Measurements from ENCODE around the gene FOXL2.
"Not testable (repeated sequence)": the region's sequence is repeated elsewhere in the genome, so short reads cannot be mapped to it uniquely, and the experiment has no call there.

FOXL2 gene

DNA sequence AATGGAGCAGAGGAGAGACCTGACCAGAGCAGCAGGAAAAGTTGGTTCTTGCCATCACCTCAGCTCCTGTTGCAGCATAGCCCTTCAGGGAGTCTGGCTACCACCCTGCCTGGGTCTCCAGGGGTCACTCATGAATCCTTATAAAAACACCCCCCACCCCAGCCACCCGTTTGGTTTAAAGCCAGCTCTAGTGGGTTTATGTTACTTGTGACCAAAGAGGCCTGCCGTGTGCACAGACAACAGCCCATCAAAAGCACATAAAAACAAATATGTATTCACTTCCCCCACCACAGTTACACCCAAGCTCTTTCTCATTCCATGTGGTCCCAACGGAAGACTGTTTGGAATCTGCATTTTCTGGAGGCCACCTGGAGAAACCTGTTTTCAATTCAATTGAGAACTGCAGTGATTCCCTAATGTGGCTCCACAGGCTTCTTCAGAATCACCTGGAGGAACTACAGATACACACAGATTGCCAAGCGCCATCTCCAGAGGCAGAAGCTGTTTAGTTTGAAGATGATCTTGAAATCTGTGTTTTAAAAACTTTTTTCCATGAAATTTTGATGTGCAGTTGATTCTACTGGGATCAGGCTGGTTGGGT, 13.8 kb downstream of the FOXL2 start:
- DNase-seq (ENCODE audit: low read depth, low spot score), result no peak

DNA sequence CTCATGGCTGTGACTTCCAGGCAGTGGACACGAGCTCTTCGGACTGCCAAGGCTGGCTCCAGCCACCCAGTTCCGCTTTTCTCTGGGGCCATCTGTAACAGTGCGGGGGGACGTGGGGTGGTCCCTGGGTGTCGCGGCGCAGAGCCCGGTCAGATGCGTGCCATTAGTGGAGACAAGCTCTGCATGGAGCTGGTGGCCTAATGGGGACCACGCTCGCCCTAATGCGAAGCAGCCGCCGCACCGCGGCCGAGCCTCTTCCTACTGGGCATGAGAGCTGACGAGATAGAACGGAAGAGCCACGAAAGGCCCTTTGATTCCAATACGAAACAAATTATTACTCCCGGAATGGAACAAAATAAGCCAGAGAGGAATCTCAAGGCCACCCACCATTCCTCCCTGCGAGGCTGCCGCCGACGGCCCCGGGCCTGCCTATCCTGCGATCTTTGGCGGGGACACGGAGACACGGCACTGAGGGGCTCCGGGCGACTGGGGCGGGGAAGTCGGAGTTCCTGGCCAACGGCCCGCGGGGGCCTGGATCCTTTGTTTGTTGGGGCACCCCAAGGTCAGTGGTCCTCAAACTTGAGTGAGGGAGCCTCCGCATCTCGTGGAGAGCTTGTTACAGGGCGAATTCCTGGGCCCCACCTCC, 18.1 kb downstream of the FOXL2 start:
- DNase-seq (ENCODE audit: low read depth, low spot score), result no peak

DNA sequence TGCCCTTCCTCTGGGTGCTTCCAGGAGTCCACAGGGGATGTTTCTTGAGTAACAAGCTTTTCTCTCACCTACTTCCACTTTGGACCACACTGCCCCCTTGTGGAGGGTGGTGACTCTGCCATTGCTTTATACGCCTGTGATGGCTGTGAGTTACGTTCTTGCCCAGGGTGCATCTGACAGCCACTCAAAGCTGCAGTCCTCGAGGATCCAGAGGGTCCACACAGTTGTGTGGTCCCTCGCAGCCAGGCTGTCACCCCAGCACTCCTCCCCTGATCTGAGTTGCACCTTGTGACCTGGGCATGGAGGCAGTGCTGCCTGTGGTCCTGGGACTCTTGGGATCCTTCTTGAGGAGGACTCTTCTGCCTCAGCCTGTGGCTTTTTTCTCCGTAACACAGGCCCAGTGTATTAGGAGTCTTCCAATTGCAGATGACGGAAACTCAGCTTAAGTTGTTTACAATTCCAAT, 23.4 kb downstream of the FOXL2 start:
- DNase-seq (ENCODE audit: low read depth, low spot score), result peak; percentile 89

DNA sequence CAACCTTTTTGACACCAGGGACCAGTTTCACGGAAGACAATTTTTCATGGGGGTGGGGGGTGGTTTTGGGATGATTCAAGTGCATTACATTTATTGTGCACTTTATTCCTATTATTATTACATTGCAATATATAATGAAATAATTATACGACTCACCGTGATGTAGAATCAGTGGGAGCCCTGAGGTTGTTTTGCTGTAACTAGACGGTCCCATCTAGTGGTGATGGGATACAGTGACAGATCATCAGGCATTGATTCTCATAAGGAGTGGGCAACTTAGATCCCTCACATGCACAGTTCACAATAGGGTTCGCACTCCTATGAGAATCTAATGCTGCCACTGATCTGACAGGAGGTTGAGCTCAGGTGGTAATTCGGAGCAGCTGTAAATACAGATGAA, 24.5 kb downstream of the FOXL2 start:
- not testable (repeated sequence) for DNase-seq (ENCODE audit: low read depth, low spot score)

DNA sequence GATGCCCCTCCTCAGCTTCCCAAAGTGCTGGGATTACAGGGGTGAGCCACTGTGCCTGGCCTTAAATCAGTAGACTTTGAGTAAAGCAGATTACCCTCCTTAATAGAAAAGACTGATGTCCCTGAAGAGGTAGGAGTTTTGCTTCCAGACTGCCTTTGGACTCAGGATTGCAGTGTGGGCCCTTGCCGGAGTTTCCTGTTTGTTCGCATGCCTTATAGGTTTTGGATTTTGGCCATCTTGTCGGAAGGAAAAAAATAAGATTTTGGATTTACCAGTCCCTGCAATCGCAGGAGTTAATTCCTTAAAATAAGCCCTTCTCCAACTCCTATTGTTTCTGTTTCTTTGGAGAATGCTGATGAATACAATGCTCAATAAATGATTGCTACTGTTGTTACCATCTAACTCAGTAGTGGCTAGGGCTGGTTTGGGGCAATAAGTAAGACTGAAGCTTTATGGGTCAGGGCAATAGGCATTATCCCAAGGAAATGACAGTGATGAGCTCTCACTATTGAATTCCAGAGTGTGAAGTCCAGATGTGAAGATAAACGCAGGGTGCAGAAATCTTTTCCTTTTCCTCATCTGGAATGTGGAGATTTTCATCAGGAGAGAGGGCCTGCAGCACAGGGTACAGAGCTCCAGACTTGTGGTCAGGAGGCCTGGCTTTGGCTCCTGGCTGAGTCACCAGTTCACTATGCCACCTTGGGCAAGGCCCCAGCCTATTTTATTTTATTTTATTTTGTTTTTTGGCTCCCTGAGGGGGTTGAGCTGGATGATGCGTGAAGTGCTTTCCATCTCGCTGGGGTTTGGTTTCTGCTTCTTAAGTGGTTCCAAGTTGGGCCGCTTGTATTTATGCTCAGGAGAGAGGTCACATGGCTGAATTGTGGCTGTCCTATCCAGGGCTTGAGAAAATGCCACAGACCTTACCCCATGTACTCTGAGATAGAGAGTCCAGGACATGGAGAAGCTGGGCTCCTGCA, 25.3 kb downstream of the FOXL2 start:
- peak; percentile 87 for DNase-seq (ENCODE audit: low read depth, low spot score)

DNA sequence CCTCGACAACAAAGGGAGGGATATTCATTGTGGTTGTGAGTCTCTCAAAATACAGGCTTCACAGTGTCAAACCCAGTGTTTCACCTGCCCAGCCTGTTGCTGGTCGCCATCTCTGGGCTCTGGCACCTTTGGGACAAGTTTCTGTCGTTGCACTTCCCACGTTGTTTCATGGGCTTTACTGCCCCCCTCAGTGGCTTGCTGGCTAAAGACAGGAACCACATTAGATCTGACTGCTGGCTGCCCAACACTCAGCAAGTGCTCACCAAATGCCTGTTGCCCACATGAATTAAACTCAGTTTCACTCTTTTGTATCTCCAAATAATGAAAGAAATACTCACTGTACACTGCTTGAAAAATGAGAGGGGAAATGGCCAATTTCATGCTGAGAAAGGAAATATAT, 27.6 kb downstream of the FOXL2 start:
- DNase-seq (ENCODE audit: low read depth, low spot score), result no peak

DNA sequence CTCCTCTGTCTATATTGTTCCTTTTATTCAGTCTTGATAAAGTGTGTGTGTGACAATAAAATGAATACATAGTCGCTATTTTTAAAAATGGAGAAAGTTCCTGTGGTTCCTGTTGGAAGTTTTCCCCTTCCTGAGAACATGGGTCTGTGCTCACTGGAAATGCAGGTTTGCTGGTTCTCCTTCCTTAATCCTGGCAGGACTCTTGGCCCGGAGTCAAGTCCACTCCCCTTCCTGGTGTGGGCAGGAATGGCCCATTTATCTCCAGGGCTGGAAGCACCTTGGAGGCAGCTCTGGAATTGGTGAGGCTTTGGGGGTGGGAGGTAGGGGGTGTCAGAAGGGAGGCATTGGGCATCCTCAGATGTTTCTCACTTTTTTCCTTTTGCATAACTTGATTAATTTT, 30.1 kb downstream of the FOXL2 start:
- DNase-seq (ENCODE audit: low read depth, low spot score), result peak; percentile 16

DNA sequence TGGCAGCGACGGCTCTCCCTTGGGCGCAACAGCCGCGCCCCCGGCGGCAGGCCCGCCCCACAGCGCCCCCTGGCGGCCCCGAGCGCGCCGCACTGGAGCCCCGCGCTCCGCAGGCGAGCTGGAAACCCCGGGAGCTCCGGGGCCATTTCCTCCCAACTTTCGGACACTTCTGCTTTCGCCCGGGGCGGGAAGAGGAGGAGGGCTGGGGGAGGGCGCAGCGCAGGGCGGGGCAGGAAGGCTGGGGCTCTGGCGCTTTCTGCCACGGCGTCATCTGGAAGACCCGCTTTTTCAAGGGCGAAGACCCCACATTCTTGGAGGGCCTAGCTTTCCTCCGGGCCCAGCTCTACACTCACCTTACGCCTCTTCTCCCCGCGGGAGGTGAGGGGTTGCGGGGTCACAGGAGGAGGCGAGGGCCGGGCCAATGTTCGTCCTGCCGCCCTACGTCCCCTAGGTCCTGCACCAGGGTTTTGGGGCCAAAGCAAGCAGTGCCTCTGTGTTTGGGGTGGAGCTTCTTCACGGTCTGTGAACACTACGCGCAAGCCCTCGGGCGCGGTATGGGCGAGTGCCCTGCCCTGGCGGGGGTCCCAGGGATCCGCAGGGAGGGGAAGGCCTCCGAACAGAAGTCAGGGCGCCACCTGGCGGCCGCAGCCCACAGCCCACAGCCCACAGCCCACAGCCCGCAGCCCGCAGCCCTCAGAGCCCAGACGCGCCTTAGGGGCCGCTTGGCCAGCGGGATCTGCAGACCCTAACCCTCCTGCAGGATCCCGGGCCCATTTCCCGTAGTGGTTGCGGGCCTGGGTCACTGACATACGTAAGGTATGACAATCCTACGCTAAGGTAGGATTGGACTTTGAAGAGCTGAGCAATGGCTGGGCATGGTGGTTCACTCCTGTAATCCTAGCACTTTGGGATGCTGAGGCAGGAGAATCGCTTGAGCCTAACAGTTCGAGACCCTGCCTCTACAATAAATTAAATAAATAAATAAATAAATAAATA, 31.1 kb downstream of the FOXL2 start:
- DNase-seq (ENCODE audit: low read depth, low spot score), result peak; percentile 97

DNA sequence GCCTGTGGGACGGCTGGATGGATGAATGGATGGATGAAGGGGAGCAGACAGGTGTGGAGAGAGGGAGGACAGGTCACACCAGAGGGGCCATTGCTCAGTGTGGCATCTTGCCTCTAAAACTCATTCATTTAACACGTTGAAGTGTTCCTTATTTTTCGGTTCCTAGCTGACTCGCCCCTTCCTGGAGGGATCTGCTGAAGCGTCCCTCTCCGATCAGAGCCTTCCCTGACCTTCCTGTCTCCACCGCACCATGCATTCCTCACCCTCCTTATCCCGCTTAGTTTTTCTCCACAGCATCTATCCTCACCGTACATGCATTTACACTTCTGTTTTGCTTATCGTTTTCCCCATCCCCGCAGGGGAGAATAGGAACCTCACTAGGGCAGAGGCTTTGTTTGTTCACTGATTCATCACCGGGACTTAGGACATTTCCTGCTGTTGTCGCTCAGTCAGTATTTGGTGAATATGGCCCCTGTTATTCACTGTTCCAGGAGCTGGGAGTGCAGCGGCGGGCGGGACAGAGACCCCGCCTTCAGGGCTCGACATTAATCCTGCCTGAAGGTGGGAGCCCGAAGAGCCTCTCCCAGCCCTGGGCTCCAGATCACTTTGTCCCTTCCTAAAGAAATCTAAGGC, 32.0 kb downstream of the FOXL2 start:
- DNase-seq (ENCODE audit: low read depth, low spot score), result no peak

DNA sequence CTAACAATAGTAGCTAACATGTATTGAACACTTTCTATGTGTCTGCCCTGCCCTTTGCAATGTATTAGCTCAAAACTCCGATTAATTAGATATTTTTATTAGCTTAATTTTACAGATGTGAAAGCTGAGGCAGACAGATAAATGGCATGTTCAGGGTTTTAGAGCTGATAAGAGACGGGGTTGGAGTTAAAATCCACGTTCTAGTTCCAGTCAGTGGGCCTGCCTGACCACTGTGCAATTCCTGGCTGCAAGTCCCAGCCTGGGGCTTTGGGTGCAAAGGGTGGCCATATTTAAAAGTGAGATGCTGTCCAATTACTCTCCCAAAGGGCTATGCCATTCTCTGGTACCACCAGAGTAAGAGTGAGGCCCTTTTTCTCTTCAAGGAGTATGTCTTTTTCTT, 33.2 kb downstream of the FOXL2 start:
- DNase-seq (ENCODE audit: low read depth, low spot score), result no peak

DNA sequence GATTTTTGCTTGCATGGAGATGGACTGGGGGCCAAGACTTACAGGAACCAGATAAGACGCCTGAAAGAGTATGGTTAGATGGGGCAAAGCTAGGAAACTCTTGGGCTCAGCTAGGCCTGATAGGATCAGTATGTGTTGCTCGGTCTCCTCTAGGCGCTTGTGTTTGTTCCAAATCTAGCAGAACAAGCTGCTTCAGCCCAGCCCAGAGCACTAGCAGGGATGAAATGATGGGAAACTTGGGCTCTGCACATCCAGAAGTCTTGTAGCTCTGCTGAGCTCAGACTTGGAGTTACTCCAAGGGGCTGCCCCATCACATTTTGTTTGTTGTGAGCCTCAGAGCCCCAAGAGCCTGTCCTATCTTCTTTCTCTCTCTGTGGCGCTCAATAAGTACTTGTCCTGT, 34.7 kb downstream of the FOXL2 start:
- no peak for DNase-seq (ENCODE audit: low read depth, low spot score)

DNA sequence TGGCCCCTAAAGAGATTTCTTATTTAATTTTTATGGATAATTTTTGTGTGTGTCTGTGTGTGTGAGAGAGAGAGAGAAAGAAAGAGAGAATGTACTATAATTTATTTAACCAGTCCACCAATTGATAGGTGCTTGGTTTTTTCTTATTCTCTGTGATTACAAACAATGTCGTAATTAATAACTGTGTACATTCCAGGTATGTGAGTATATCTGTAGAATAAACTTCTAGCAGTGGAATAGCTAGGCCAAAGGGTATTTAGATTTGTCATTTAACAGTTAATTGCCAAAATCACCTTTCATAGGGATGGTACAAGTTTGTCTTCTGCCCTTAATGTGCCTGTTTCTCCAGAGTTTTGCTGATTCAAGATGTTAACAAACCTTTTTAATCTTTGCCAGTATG, 35.3 kb downstream of the FOXL2 start:
- DNase-seq (ENCODE audit: low read depth, low spot score), result no peak

DNA sequence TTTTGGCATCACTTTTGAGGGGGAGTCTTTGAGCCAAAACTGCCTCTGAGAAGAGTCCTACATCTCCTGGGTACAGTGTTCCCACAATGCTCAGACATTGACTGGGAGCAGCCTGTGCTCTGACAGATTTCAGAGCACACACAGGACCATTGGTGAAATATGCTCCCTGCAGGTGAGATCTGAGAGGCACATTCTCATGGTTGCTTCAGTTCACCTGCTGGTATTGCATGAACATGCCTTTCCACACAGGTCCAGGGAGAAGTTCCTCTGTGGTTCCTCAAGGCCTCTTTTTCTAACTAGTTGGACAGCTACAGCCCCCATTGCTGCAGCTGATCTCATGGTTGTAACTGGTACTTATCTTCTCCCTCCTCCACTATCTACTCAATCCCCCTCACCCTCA, 37.0 kb downstream of the FOXL2 start:
- DNase-seq (ENCODE audit: low read depth, low spot score), result no peak

DNA sequence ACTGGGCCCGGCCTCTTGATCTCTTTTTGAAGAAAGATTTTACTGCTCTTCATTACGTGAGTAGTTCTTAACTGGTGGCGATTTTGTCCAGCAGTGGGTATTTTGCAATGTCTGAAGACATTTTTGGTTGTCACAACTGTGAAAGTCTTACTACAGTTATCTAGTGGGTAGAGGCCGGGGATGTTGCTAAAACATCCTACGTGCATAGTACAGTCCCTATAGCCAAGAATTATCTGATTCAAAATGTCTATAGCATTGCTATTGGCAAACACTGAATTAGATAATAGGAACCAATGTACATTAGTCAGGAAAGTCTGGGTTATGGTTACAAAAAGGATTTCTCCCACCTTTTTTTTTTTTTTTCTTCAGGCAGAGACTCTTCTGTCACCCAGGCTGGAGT, 38.1 kb downstream of the FOXL2 start:
- DNase-seq (ENCODE audit: low read depth, low spot score), result no peak

DNA sequence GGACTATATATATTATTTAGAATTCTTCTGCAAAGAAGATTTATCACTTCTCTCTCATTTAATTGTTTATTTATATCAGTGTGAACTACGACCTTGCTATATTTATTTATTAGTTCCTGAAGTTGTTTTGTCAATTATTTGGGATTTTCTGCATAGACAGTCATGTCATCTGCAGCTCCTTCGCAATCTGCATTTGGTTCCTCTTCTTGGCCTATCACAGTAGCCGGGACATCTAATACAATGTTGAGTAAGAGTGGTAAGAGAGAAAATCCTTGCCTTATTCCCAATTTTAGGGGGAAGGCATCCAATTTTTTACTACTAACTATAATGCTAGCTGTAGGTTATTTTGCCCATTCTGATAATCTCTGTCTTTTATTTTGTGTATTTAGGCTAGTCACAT, 39.4 kb downstream of the FOXL2 start:
- DNase-seq (ENCODE audit: low read depth, low spot score), result no peak

DNA sequence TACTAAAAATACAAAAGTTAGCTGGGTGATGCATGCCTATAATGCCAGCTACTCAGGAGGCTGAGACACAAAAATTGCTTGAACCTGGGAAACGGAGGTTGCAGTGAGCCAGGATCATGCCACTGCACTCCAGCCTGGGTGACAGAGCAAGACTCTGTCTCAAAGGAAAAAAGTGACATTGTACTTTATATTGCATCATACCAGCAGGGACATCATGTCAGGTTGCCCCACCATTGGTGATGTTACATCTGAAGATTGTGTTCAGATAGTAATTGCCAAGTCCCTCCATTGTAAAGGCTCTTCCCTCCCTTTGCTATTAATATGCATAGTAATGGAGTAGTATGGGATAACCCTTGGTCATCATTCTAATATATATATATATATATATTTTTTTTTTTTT, 44.8 kb downstream of the FOXL2 start:
- no peak for DNase-seq (ENCODE audit: low read depth, low spot score)

DNA sequence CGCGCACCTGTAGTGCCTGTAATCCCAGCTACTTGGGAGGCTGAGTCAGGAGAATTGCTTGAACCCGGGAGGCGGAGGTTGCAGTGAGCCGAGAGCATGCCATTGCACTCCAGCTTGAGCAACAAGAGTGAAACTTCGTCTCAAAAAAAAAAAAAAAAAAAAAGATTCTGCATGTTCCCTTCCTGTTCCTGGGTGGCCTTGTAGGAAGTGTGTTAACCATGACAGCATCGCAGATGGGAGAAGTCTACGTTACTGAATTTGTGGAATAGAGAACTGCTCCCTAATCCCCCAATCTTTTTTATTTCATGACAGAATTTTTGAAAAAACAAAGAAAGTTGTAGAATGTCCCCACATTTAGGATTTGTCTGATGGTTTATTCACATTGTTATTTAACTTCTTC, 45.4 kb downstream of the FOXL2 start:
- no peak for DNase-seq (ENCODE audit: low read depth, low spot score)

DNA sequence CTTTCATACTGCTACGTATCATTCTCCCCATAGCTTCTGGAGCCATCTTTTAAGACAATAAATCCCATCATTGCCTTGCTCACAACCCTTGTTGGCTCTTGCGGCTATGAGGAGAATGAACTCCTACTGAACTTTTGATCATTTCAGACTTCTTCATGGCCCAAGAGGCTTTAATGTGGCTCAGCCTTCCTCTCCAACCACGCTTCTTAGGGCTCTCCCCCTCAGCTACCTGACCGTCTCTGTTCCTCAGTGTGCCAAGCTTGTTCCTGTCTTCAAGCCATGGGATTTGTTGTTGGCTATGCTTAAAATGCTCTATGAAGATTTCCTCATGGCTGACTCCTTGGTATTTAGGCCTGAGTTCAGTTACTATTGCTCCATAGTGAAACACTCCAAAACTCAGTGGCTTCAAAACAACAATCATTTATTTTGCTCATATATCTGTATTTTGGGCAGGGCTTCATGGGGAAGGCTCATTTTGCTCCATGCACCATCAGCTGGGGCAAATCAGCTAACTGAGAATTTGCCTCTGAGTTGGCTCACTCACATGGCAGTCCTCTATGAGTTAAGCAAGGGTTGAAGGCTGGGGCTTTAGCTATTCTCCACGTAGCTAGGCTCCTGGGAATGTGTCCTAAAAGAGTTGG, 47.5 kb downstream of the FOXL2 start:
- DNase-seq (ENCODE audit: low read depth, low spot score), result peak; percentile 48

DNA sequence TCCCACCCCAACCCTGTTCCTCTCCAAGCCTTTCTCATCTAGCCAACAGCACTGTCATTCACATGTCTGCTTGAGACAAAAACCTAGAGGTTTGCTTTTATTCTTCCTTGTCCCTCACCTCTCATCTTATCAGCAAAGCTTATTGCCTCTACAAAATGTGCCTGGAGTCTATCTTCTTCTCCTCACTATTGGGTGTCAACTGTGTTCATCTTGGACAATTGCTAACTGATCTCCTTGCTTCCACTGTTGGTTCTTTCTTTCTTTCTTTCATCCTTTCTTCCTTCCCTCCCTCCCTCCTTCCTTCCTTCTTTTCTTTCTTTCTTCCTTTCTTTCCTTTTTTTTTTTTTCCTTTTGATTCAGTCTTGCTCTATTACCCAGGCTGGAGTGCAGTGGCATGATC, 48.2 kb downstream of the FOXL2 start:
- no peak for DNase-seq (ENCODE audit: low read depth, low spot score)

DNA sequence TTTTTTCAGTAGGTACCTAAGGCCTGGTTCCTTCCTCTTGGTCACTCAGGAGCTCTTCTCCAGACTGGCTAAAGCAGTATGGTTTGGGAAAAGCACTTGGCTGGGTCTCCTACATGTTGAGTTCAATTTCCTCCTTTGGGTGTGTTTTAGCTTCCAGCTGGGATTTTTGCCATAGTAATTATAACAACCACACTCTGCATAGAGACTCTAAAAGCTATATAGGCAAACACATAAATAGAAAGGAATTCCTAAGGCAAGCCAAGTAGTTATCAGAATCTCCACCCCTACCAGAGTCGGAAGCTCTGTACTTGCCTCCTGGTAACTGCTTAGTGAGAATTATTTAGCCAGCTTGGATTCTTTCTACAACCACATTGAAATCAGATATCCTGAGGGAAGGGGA, 48.6 kb downstream of the FOXL2 start:
- DNase-seq (ENCODE audit: low read depth, low spot score), result peak; percentile 70
